BLaER1 treated with 17β-estradiol and CSF1 and Interleukin-3, amounts not matched to agents 10 nM and 100 nM (cell line): ENCODE measurements around the gene TMTC3.

ENCODE experiments used
- H3K27ac ChIP-seq, 11 experiments: shearing (Covaris generic); formaldehyde crosslinking; 2 replicates each; pipeline ENCODE4 v1.8.1; 2022
- H3K27me3 ChIP-seq, 11 experiments: shearing (Covaris generic); formaldehyde crosslinking; 2 replicates each; pipeline ENCODE4 v1.8.1; 2022
- H3K36me3 ChIP-seq, 11 experiments: shearing (Covaris generic); formaldehyde crosslinking; 2 replicates each; pipeline ENCODE4 v1.8.1; 2022
- H3K4me1 ChIP-seq, 10 experiments: shearing (Covaris generic); formaldehyde crosslinking; 2 replicates each; pipeline ENCODE4 v1.8.1; 2022
- H3K4me2 ChIP-seq, 11 experiments: shearing (Covaris generic); formaldehyde crosslinking; 2 replicates each; pipeline ENCODE4 v1.8.1; 2022
- H3K4me3 ChIP-seq, 10 experiments: shearing (Covaris generic); formaldehyde crosslinking; 2 replicates each; pipeline ENCODE4 v1.8.1; 2022
- H3K9ac ChIP-seq, 11 experiments: shearing (Covaris generic); formaldehyde crosslinking; 2 replicates each; pipeline ENCODE4 v1.8.1; 2022
- H3K9me3 ChIP-seq, 11 experiments: shearing (Covaris generic); formaldehyde crosslinking; replicated peaks in 1 of 11; 2 replicates each; pipeline ENCODE4 v1.8.1; 2022
- H4K20me1 ChIP-seq, 11 experiments: shearing (Covaris generic); formaldehyde crosslinking; 2 replicates each; pipeline ENCODE4 v1.8.1; 2022
- Cebpa-rat ChIP-seq, 11 experiments: shearing (Covaris generic); IDR thresholded peaks; 2 replicates each; pipeline ENCODE4 v1.8.1; 2022

Gene TMTC3

GRCh38 chr12:88181881-88182280 is 39.8 kb downstream of the TMTC3 start:
- Histone ChIP-seq H3K27me3 (no peaks in the 10 kb centered on the region), H4K20me1 (no peaks in the 10 kb centered on the region), H3K9ac (no peak overlapping the region), H3K36me3 (peaks cover 23 to 77% (median 49%) of the 10 kb centered on the region in 11 experiments; a peak in 20 of 22 replicates), H3K4me2 (no peak overlapping the region), H3K9me3 (peaks cover 0 to 5% (median 0%) of the 10 kb centered on the region in 11 experiments; a peak in 1 of 22 replicates), H3K27ac (no peak overlapping the region), H3K4me1 (no peaks in the 10 kb centered on the region), H3K4me3 (no peak overlapping the region)
- TF ChIP-seq Cebpa-rat (IDR thresholded peaks at IDR 0.05): 0 out of 22 replicates have a peak, but pooled peaks of 1 of the 11 experiments have one; percentile 17

- no peak overlapping the region for H3K4me3 ChIP-seq
- H3K27ac ChIP-seq: no peak overlapping the region
These were observed 40.3 kb downstream of the TMTC3 start for GRCh38 chr12:88182416-88182815.

GRCh38 chr12:88184196-88184595 is 42.1 kb downstream of the TMTC3 start:
- H3K27ac ChIP-seq: no peak overlapping the region
- no peaks in the 10 kb centered on the region for H4K20me1 ChIP-seq
- H3K4me2 ChIP-seq: no peak overlapping the region
- no peaks in the 10 kb centered on the region for H3K27me3 ChIP-seq
- H3K9ac ChIP-seq: no peak overlapping the region
- TF ChIP-seq Cebpa-rat (IDR thresholded peaks at IDR 0.05): no peak
- no peak overlapping the region for H3K4me3 ChIP-seq
- peaks cover 0 to 5% (median 0%) of the 10 kb centered on the region in 11 experiments; a peak in 1 of 22 replicates for H3K9me3 ChIP-seq
- peaks cover 19 to 54% (median 36%) of the 10 kb centered on the region in 11 experiments; a peak in 21 of 22 replicates for H3K36me3 ChIP-seq
- H3K4me1 ChIP-seq: no peaks in the 10 kb centered on the region

More at GRCh38 chr12:88182416-88182815, 40.3 kb downstream of the TMTC3 start:
- Histone ChIP-seq H3K36me3 (peaks cover 21 to 72% (median 44%) of the 10 kb centered on the region in 11 experiments; a peak in 20 of 22 replicates), H3K27me3 (no peaks in the 10 kb centered on the region), H3K9me3 (peaks cover 0 to 5% (median 0%) of the 10 kb centered on the region in 11 experiments; a peak in 1 of 22 replicates), H4K20me1 (no peaks in the 10 kb centered on the region), H3K4me1 (no peaks in the 10 kb centered on the region), H3K9ac (no peak overlapping the region), H3K4me2 (no peak overlapping the region)
- no peak for TF ChIP-seq Cebpa-rat (IDR thresholded peaks at IDR 0.05)

GRCh38 chr12:88185279-88185678 is 43.2 kb downstream of the TMTC3 start:
- Histone ChIP-seq H3K9me3 (peaks cover 0 to 5% (median 0%) of the 10 kb centered on the region in 11 experiments; a peak in 1 of 22 replicates), H3K27me3 (no peaks in the 10 kb centered on the region), H3K4me2 (no peak overlapping the region), H3K9ac (no peak overlapping the region), H3K4me3 (no peak overlapping the region), H3K36me3 (peaks cover 12 to 45% (median 25%) of the 10 kb centered on the region in 11 experiments; a peak in 21 of 22 replicates), H4K20me1 (no peaks in the 10 kb centered on the region), H3K4me1 (no peaks in the 10 kb centered on the region), H3K27ac (no peak overlapping the region)
- TF ChIP-seq Cebpa-rat (IDR thresholded peaks at IDR 0.05): no peak

GRCh38 chr12:88185988-88186387 is 43.9 kb downstream of the TMTC3 start:
- Histone ChIP-seq H3K27me3 (no peaks in the 10 kb centered on the region), H3K27ac (no peak overlapping the region), H4K20me1 (no peaks in the 10 kb centered on the region), H3K9ac (no peak overlapping the region), H3K36me3 (peaks cover 12 to 45% (median 24%) of the 10 kb centered on the region in 11 experiments; a peak in 20 of 22 replicates), H3K4me1 (no peaks in the 10 kb centered on the region), H3K9me3 (peaks cover 0 to 5% (median 0%) of the 10 kb centered on the region in 11 experiments; a peak in 1 of 22 replicates), H3K4me2 (no peak overlapping the region), H3K4me3 (no peak overlapping the region)
- TF ChIP-seq Cebpa-rat (IDR thresholded peaks at IDR 0.05): no peak

- H3K27ac ChIP-seq: no peak overlapping the region
- no peaks in the 10 kb centered on the region for H3K27me3 ChIP-seq
- peaks cover 0 to 5% (median 0%) of the 10 kb centered on the region in 11 experiments; a peak in 1 of 22 replicates for H3K9me3 ChIP-seq
- TF ChIP-seq Cebpa-rat (IDR thresholded peaks at IDR 0.05): no peak; a peak in 1 of 22 replicates
- no peaks in the 10 kb centered on the region for H3K4me1 ChIP-seq
- H3K9ac ChIP-seq: no peak overlapping the region
- no peaks in the 10 kb centered on the region for H4K20me1 ChIP-seq
- peaks cover 12 to 40% (median 24%) of the 10 kb centered on the region in 11 experiments; a peak in 20 of 22 replicates for H3K36me3 ChIP-seq
- no peak overlapping the region for H3K4me2 ChIP-seq
- H3K4me3 ChIP-seq: no peak overlapping the region
These were observed 45.5 kb downstream of the TMTC3 start for GRCh38 chr12:88187571-88187970.

GRCh38 chr12:88188180-88188579 is 46.1 kb downstream of the TMTC3 start:
- no peak overlapping the region for H3K27ac ChIP-seq
- H3K4me1 ChIP-seq: no peaks in the 10 kb centered on the region

GRCh38 chr12:88192426-88192825 is 50.3 kb downstream of the TMTC3 start:
- peaks cover 13 to 49% (median 21%) of the 10 kb centered on the region in 11 experiments; a peak in 21 of 22 replicates for H3K36me3 ChIP-seq
- no peak overlapping the region for H3K9ac ChIP-seq
- no peaks in the 10 kb centered on the region for H3K9me3 ChIP-seq
- no peak for TF ChIP-seq Cebpa-rat (IDR thresholded peaks at IDR 0.05)
- no peak overlapping the region for H3K4me2 ChIP-seq
- no peak overlapping the region for H3K27ac ChIP-seq
- H3K4me1 ChIP-seq: no peaks in the 10 kb centered on the region
- H3K27me3 ChIP-seq: no peaks in the 10 kb centered on the region
- H4K20me1 ChIP-seq: no peaks in the 10 kb centered on the region
- H3K4me3 ChIP-seq: no peak overlapping the region

More at GRCh38 chr12:88188180-88188579, 46.1 kb downstream of the TMTC3 start:
- no peak for TF ChIP-seq Cebpa-rat (IDR thresholded peaks at IDR 0.05)
- Histone ChIP-seq H4K20me1 (no peaks in the 10 kb centered on the region), H3K4me2 (no peak overlapping the region), H3K27me3 (no peaks in the 10 kb centered on the region), H3K4me3 (no peak overlapping the region), H3K9ac (no peak overlapping the region), H3K36me3 (peaks cover 12 to 35% (median 21%) of the 10 kb centered on the region in 11 experiments; a peak in 20 of 22 replicates), H3K9me3 (peaks cover 0 to 5% (median 0%) of the 10 kb centered on the region in 11 experiments; a peak in 1 of 22 replicates)

- H3K9ac ChIP-seq: no peak overlapping the region
- no peak overlapping the region for H3K4me3 ChIP-seq
- H3K4me2 ChIP-seq: no peak overlapping the region
- H4K20me1 ChIP-seq: no peaks in the 10 kb centered on the region
- peaks cover 13 to 49% (median 21%) of the 10 kb centered on the region in 11 experiments; a peak in 21 of 22 replicates for H3K36me3 ChIP-seq
- TF ChIP-seq Cebpa-rat (IDR thresholded peaks at IDR 0.05): no peak
- no peak overlapping the region for H3K27ac ChIP-seq
- H3K27me3 ChIP-seq: no peaks in the 10 kb centered on the region
- H3K4me1 ChIP-seq: no peaks in the 10 kb centered on the region
- no peaks in the 10 kb centered on the region for H3K9me3 ChIP-seq
These were observed 52.8 kb downstream of the TMTC3 start for GRCh38 chr12:88194868-88195267.

GRCh38 chr12:88200029-88200428 is 57.9 kb downstream of the TMTC3 start:
- no peak overlapping the region for H3K4me2 ChIP-seq
- no peak for TF ChIP-seq Cebpa-rat (IDR thresholded peaks at IDR 0.05)

More at GRCh38 chr12:88200029-88200428, 57.9 kb downstream of the TMTC3 start:
- Histone ChIP-seq H3K9ac (no peak overlapping the region), H3K27me3 (no peaks in the 10 kb centered on the region), H3K4me1 (no peaks in the 10 kb centered on the region), H3K27ac (no peak overlapping the region), H3K9me3 (peaks cover 12 to 22% (median 18%) of the 10 kb centered on the region in 11 experiments), H3K36me3 (peaks cover 6 to 14% (median 8%) of the 10 kb centered on the region in 11 experiments; a peak in 21 of 22 replicates), H4K20me1 (no peaks in the 10 kb centered on the region), H3K4me3 (no peak overlapping the region)
